ENCODE results near the gene PMPCA.

DNA sequence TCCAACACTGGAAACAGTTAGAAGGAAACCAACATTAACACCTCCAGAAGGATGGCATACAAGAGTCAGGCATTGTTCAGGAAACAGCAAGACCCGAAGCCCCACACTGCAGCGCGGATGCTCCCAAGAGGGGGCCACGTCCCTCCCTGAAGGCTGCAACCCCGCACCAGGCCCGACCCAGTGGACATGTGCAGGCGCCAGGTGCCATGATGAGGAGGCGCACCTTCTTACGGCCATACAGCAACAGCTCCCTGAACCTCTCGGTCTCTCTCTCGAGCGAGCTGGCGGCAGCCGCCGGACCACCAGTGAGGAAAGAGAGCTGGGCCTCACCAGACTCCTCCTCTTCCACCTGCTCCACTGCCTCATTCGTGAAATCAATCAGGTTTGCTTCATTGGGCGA, 52.2 kb downstream of the PMPCA start:
- TF ChIP-seq, protein P1, sequence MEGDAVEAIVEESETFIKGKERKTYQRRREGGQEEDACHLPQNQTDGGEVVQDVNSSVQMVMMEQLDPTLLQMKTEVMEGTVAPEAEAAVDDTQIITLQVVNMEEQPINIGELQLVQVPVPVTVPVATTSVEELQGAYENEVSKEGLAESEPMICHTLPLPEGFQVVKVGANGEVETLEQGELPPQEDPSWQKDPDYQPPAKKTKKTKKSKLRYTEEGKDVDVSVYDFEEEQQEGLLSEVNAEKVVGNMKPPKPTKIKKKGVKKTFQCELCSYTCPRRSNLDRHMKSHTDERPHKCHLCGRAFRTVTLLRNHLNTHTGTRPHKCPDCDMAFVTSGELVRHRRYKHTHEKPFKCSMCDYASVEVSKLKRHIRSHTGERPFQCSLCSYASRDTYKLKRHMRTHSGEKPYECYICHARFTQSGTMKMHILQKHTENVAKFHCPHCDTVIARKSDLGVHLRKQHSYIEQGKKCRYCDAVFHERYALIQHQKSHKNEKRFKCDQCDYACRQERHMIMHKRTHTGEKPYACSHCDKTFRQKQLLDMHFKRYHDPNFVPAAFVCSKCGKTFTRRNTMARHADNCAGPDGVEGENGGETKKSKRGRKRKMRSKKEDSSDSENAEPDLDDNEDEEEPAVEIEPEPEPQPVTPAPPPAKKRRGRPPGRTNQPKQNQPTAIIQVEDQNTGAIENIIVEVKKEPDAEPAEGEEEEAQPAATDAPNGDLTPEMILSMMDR (IDR thresholded peaks at IDR 0.05) = no peak
- TF ChIP-seq POLR2A (IDR thresholded peaks at IDR 0.05) = no peak

Measured in testis (tissue), 2 donors.